Thyroid gland (tissue), 4 donors: Measurements from ENCODE around the gene HENMT1.

Source experiments
- CTCF ChIP-seq, 6 experiments: fragments of 200-600 bp in 3 of 6; fragments of 450-650 bp in 3 of 6; sonication (generic) in 3 of 6; IDR thresholded peaks; one replicate each; pipeline ENCODE4 v1.5.1; 2016 to 2019; ENCODE audit warnings: antibody characterized with exemption in 6 of 6, mild to moderate bottlenecking in 2 of 6, inconsistent platforms in 1 of 6, moderate library complexity in 1 of 6
- POLR2A ChIP-seq, 2 donors: fragments of 450-650 bp; IDR thresholded peaks; one replicate each; pipeline ENCODE4 v1.6.1; 2017; ENCODE audit warnings: antibody characterized with exemption in 2 of 2, mild to moderate bottlenecking in 2 of 2, moderate library complexity in 1 of 2

DNA sequence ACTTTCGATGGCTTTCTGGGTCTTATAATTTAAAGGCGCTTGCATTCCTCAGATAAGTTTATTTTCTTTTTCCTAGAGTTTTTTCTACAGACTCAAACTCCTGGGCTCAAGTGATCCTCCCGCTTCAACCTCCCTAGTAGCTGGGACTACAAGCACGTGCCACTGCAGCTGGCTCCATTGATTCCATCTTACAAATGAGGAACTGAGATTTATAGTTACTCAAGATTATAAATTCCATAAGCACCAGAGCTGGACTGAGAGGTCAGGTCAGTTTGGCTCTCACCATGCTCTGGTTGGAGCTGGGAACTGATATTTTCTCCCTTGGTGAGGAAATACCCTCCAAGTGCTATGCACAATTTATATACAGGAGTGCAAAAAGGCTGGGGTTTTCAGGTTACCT lies 17.8 kb upstream of the HENMT1 start:
- TF ChIP-seq POLR2A (IDR thresholded peaks at IDR 0.05) (no peak), CTCF (IDR thresholded peaks at IDR 0.05) (no peak)
